ENCODE measurements around the gene MYL5.

DNA sequence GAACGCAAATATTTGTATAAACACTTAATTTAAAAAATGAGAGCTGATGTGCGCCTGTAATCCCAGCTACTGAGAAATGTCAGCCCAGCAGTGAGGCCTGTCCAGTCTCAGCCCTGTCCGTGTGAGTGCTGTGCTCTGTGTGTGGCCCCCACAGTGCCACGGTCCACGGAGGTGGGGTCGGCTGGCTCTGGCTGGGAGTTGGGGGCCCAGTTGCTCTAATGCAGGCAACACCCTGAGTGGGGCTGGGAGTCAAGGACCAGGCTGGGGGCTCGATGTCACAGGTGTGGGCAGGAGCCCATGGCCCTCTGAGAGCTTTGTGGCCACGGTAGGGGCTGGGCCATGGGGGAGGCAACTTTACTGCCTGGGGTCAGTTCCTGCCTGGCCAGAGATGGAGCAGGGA lies 44.1 kb downstream of the MYL5 start:
- TF ChIP-seq, protein P1, sequence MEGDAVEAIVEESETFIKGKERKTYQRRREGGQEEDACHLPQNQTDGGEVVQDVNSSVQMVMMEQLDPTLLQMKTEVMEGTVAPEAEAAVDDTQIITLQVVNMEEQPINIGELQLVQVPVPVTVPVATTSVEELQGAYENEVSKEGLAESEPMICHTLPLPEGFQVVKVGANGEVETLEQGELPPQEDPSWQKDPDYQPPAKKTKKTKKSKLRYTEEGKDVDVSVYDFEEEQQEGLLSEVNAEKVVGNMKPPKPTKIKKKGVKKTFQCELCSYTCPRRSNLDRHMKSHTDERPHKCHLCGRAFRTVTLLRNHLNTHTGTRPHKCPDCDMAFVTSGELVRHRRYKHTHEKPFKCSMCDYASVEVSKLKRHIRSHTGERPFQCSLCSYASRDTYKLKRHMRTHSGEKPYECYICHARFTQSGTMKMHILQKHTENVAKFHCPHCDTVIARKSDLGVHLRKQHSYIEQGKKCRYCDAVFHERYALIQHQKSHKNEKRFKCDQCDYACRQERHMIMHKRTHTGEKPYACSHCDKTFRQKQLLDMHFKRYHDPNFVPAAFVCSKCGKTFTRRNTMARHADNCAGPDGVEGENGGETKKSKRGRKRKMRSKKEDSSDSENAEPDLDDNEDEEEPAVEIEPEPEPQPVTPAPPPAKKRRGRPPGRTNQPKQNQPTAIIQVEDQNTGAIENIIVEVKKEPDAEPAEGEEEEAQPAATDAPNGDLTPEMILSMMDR (IDR thresholded peaks at IDR 0.05; ENCODE audit: low read depth, low read length) = no peak
- no peak for TF ChIP-seq MYC (IDR thresholded peaks at IDR 0.05; ENCODE audit: low read depth, low read length)
